LNCAP (cell line): ENCODE results near the gene MYCBP2.

Experiments
- TF ChIP-seq, protein P1 (sequence below): fragments of 450-650 bp; IDR thresholded peaks from 2 replicates; pipeline ENCODE4 v1.5.1; 2017; ENCODE audit warnings: mild to moderate bottlenecking

Gene MYCBP2

DNA sequence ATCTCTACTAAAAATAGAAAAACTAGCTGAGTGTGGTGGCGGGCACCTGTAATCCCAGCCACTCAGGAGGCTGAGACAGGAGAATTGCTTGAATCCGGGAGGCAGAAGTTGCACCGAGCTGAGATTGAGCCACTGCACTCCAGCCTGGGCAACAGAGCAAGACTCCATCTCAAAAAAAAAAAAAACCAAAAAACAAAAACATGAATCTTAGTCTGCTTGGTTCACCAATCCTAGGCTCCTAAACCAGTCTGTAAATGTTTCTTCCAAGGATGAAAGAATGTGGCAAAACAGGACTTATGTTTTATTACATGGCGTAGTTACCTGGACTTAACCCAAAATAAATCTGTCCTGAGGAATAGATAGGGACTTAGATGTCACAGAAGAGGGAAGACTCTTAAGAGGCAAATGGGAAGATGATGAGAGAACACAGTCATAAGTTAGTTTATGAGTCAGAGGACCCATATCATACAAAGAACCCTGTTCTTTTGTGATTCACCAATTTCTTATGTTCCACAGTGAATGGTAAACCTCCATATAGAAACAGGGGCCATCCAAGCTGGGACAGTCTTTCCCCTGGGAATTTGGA lies 293.1 kb downstream of the MYCBP2 start:
- TF ChIP-seq, protein P1, sequence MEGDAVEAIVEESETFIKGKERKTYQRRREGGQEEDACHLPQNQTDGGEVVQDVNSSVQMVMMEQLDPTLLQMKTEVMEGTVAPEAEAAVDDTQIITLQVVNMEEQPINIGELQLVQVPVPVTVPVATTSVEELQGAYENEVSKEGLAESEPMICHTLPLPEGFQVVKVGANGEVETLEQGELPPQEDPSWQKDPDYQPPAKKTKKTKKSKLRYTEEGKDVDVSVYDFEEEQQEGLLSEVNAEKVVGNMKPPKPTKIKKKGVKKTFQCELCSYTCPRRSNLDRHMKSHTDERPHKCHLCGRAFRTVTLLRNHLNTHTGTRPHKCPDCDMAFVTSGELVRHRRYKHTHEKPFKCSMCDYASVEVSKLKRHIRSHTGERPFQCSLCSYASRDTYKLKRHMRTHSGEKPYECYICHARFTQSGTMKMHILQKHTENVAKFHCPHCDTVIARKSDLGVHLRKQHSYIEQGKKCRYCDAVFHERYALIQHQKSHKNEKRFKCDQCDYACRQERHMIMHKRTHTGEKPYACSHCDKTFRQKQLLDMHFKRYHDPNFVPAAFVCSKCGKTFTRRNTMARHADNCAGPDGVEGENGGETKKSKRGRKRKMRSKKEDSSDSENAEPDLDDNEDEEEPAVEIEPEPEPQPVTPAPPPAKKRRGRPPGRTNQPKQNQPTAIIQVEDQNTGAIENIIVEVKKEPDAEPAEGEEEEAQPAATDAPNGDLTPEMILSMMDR: no peak

DNA sequence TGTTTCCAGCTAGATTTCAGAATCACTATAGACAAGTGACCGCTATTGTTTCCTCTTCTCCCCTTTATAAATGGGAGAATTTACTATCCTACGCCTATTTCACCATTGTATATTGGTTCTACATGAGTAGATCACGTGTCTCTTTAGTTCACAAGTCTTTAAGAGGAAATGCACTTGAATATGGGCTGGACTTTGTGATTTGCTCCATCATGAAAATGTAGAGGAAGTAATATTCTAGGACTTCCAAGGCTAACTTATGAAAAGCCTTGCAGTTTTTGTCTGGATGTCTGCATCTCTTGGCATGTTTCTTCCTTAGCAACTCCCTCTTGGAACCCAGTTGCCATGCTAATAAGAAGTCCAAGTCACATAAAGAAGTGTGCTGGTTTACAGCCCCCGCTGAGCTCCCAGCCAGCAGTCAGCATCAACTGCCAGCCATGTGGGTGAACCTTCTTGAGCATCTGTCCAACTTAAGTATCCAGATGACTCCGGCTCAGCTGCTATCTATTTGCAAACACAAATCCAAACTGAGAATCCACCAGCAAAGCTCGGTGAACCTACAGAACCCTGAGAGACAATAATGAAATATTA lies 295.1 kb downstream of the MYCBP2 start:
- TF ChIP-seq, protein P1: no peak

DNA sequence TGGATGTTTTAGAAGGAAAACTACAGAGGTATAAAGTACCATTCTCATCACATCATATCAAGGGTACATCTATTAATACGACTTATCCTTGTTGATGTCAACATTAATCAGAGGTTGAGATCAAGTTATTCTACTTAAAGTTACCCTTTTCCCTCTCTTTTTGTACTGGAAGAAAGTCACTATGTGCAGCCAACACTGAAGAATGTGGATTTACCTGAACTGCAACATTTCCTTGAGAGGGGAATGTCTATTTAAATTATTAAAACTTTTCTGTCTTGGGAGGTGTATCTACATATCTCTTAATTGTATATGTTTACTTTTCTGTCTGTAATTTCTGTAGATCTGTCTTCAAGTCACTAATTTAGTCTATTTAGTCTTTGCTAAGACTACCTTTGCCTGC lies 297.5 kb downstream of the MYCBP2 start:
- TF ChIP-seq, protein P1: no peak

DNA sequence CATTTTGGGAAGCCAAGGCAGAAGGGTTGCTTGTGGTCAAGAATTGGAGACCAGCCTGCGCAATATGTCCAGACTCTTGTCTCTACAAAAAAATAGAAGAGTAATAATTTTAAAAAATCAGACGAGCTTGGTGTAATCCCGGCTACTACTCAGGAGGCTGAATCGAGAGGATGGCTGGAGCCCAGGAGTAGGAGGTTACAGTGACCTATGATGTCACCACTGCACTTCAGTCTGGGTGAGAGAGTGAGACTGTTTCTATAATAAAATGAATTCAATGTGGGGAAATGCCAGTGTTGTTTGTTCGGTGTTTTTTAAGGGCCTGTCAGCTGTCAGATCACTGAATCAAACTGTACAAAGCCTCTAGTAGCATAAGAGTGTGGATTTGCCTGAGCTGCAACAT lies 298.7 kb downstream of the MYCBP2 start:
- TF ChIP-seq, protein P1: no peak

DNA sequence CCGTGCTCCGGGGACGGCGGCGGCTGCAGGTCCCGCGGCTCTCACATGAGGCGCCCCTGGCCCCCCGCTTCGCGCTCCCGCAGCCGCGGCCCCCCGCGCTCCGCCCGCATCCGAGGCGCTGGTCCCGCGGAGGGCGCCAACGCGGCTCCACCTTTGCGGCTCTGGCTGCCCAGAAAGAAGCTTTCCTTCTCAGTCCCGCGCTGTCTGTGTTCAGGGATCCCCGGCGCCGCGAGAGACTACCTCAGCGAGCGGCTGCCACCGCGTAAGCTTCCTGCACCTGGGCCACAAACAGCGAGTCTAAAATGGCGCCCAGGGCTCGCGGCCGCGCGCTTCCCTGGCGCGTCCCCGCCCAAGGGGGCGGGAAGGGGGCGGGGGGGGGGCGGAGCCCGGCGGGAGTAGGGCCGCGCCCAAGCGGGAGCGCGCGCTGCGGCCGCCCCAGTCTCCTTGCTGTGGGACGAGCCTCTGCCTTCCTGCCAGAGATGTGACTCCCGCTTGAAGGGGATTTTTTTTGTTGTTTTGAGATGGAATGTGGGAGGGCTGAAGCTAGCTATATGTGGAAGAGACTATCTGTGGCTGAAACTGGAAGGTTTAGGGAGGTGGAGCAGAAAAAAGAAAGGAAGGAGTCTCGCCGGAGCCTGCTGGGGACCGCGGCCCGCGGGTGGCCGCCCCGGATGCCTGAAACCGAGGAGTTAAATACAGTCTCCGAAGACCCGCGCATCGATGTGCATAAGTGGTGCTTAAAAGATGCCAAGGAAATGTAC lies 299.9 kb downstream of the MYCBP2 start, which contains the start of gene FBXL3:
Gene FBXL3, minus strand, starts transcription at position 299 of the 761 bp plus-strand sequence. CDS start 5,299 bp downstream, outside the sequence.
- TF ChIP-seq, protein P1: no peak

DNA sequence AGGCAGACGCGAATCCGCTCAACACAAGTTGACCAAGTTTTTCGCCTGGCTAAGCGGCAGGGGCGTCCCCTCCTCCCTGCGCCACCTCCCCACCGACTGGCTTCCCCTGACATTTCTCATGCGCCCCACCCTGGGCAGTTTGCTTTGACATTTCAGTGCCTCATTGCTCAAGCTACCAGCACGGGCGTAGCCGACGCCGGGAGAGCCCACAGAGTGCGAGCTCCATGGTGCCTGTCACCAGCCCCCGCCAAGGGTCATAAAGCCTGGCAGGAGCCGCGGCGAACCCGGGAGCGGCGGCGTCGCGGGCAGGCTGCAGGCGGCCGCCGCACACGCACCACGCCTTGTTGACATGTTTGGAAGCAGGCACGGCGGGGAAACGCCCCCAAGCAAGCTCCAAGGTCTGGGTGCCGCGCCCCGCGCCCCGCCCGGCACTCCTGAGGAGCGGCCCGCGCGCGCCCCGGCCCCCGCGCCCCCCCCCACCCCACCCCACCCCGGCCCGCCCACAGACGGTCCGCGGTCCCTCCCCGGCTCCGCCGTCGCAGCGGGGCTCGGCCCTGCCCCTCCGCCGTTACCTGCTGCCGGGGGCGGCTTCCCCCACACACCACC lies 300.5 kb downstream of the MYCBP2 start:
- TF ChIP-seq, protein P1: no peak

DNA sequence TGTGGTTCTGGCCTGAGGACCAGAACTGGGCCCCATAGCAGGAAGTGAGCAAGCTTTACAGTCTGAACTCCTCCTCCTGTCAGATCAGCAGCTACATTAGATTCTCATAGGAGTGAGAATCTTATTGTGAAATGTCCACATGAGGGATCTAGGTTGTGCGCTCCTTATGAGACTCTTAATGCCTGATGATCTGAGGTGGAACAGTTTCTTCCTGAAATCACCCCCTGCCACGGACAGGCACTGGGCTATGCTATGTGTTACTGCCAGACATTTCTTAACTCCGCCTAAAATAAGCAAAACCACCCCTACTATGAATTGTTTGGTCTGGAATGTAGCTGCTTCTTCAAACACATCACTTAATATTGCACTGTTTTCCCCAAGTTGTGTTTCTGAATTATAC lies 304.6 kb downstream of the MYCBP2 start:
- TF ChIP-seq, protein P1: no peak
